AG09319 (cell line): ENCODE measurements around the gene STK17A.

Experiments
- DNase-seq: peaks from one replicate; pipeline ENCODE4 v3.0.0-alpha.2; 2010; ENCODE audit warnings: low read depth; ENCODE audit errors: extremely low read depth
- CTCF ChIP-seq: IDR thresholded peaks from 2 replicates; pipeline ENCODE4 v1.5.1; 2011; ENCODE audit warnings: low read depth, mild to moderate bottlenecking, inconsistent platforms, low read length, moderate library complexity

STK17A gene

GRCh38 chr7:43650457-43651052 is 67.6 kb downstream of the STK17A start:
- no peak for DNase-seq

DNA sequence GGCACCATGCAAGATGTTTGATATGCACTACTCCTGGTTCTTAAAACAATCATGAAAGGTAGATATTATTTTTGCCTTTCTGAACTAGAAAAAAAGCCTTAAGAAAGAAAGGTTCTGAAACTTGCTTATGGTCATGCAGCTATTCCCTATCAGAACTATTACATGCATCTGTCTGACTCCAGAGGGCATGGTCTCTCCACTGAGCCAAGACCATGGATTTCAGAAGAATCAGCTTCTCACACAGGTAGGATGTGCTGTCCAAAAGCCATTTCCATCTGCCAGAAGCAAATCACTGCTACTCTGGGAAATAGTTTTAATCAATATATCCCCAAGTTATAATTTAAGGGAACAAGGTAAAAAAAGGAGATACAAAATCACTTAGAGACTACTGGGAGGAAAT is 69.5 kb downstream of the STK17A start:
- DNase-seq, result no peak
- TF ChIP-seq CTCF, result no peak

More at GRCh38 chr7:43650457-43651052, 67.6 kb downstream of the STK17A start:
- TF ChIP-seq CTCF, result no peak

DNA sequence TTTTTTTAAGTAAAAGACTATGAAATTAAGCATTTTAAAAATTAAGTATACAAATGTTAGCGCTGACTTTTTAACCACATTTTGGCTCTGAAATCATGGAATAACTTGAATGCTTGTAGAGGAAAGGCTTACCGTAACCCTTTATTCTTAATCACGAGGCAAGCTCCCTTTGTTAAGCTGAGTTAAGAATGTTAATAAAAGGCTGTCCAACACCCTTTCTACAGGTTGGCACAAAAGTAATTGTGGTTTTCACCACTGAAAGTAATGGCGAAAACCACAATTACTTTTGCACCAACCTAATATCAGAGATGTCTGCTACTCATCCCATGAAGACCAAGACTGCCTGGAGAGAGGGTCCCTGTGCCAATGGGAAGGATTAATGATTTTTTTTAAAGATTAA is 70.6 kb downstream of the STK17A start:
- no peak for TF ChIP-seq CTCF
- no peak for DNase-seq

DNA sequence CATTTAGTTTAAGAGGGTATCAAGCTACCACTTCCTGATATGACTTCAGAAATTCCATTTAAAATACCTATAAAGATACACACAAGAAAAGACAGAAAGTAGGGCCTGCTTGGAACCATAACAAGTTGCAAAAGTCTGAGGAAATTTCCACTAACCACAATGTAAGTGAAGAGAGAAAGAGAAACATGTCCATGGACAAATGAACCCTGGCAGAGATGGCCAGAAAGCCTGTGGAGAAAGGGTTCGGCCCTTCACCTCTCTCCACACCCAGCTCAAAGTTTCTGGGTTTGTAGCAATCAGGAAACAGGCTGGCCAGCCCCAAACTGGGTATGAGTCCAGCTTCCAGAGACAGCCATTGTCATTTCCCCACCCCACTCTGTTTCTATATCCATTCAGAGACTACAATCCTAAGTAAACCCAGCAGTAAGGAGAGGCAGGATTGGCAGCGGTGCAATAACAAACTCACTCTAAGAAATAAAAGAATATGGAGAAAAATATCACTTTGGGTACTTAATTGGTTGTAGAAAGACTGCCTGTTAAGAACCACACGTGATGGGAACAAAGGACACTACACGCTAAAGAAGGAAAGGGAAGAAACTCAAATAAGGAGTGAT is 71.1 kb downstream of the STK17A start:
- no peak for TF ChIP-seq CTCF
- DNase-seq, result no peak

DNA sequence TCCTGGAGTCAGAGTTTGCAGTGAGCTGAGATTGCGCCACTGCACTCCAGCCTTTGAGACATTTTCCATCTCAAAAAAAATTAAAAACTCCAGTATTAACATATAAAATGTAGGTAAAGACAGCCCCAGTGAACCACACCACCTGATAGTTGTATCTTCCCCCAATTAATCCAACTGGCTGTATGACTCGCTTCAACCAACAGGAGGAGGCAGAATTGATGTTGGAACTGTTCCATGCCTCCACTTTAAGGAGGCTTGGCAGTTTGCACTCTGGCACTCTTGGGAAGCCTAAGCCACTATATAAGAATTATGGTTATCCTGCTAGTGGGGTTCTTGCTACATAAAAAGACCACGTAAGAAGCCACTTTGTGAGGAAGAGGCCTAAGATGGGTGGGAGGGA is 72.7 kb downstream of the STK17A start:
- DNase-seq, result no peak
- no peak for TF ChIP-seq CTCF

- no peak for TF ChIP-seq CTCF
- no peak for DNase-seq
Observed at GRCh38 chr7:43656997-43657396, 74.1 kb downstream of the STK17A start.

GRCh38 chr7:43658718-43659548 is 76.0 kb downstream of the STK17A start:
- DNase-seq, result no peak
- no peak for TF ChIP-seq CTCF
